Ishikawa (cell line): ENCODE data around the gene DGKE.

Experiments used
- CEBPB ChIP-seq: IDR thresholded peaks from 2 replicates; pipeline ENCODE4 v1.6.1; 2012
- CREB1 ChIP-seq: IDR thresholded peaks from 2 replicates; pipeline ENCODE4 v1.6.1; 2012; ENCODE audit warnings: low read depth
- EGR1 ChIP-seq: IDR thresholded peaks from 2 replicates; pipeline ENCODE4 v1.6.1; 2012
- EP300 ChIP-seq: IDR thresholded peaks from 2 replicates; pipeline ENCODE4 v1.6.1; 2012; ENCODE audit warnings: borderline replicate concordance
- FOXM1 ChIP-seq: IDR thresholded peaks from 2 replicates; pipeline ENCODE4 v1.6.1; 2012; ENCODE audit warnings: low read depth, borderline replicate concordance
- MAX ChIP-seq: IDR thresholded peaks from 2 replicates; pipeline ENCODE4 v1.6.1; 2012
- NFIC ChIP-seq: IDR thresholded peaks from 2 replicates; pipeline ENCODE4 v1.6.1; 2012
- RAD21 ChIP-seq: IDR thresholded peaks from 2 replicates; pipeline ENCODE4 v1.6.1; 2012; ENCODE audit warnings: low read depth
- REST ChIP-seq: IDR thresholded peaks from 2 replicates; pipeline ENCODE4 v1.6.1; 2012; ENCODE audit warnings: low read depth, mild to moderate bottlenecking
- TAF1 ChIP-seq: IDR thresholded peaks from 2 replicates; pipeline ENCODE4 v1.6.1; 2012; ENCODE audit warnings: low read depth, mild to moderate bottlenecking
- TCF12 ChIP-seq: IDR thresholded peaks from 2 replicates; pipeline ENCODE4 v1.6.1; 2012; ENCODE audit warnings: low read depth
- TEAD4 ChIP-seq: IDR thresholded peaks from 2 replicates; pipeline ENCODE4 v1.6.1; 2012
- YY1 ChIP-seq: IDR thresholded peaks from 2 replicates; pipeline ENCODE4 v1.6.1; 2012; ENCODE audit warnings: low read depth
- ZBTB7A ChIP-seq: IDR thresholded peaks from 2 replicates; pipeline ENCODE4 v1.6.1; 2012; ENCODE audit warnings: low read depth
- TF ChIP-seq, protein P1 (sequence below): IDR thresholded peaks from 2 replicates; pipeline ENCODE4 v1.6.1; 2012

Gene DGKE

DNA sequence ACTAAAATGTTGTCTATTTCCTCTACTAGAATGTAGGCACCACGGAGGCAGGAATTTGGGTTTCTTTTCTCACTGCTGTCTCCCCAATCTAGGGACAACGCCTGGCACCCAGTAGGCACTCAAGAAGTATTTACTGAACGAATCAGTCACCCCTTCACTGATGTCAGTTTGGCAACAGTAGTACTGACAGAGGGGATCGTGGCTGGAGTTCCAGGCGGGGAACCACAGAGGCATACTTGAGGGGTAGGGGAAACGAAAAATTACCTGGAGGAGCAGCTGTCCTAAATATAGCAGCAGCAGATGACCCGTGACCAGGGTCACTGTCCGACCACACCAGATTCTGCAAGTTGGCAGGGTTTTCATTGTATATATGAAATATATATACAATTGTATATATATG lies 46.6 kb downstream of the DGKE start:
- TF ChIP-seq TCF12 (no peak), YY1 (no peak), EGR1 (no peak), NFIC (no peak), MAX (no peak), RAD21 (no peak), TAF1 (no peak), CEBPB (no peak), TEAD4 (no peak), REST (no peak)
- TF ChIP-seq, protein P1, sequence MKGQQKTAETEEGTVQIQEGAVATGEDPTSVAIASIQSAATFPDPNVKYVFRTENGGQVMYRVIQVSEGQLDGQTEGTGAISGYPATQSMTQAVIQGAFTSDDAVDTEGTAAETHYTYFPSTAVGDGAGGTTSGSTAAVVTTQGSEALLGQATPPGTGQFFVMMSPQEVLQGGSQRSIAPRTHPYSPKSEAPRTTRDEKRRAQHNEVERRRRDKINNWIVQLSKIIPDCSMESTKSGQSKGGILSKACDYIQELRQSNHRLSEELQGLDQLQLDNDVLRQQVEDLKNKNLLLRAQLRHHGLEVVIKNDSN, result no peak

- TF ChIP-seq NFIC (no peak), EGR1 (no peak), FOXM1 (no peak), TAF1 (no peak), CEBPB (no peak), TEAD4 (no peak), YY1 (no peak), ZBTB7A (no peak), RAD21 (no peak), MAX (no peak)
- TF ChIP-seq, protein P1, result no peak
Observed at GRCh38 chr17:56881685-56882295, 47.8 kb downstream of the DGKE start.

DNA sequence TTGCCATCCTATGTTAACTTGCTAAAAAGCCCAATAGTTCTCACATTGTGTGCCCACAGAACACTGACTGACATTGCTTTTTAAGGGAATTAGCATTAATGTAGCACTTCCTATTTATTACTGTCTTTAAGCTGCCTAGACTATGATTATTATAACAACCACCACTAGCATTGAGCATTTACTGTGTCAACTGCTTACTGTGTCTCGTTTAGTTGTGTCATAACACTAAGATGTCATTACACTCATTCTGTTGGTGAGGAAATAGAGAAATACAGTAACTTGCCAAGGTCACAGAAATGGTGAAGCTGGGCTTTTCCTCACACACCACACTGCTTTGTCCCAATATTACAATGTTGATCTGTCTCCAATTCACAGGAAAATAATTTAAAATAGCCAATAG lies 49.7 kb downstream of the DGKE start:
- TF ChIP-seq FOXM1 (no peak), EP300 (no peak), ZBTB7A (no peak), REST (no peak)

GRCh38 chr17:56884483-56885311 lies 50.7 kb downstream of the DGKE start:
- no peak for TF ChIP-seq FOXM1

- no peak for TF ChIP-seq RAD21
- TF ChIP-seq CREB1, result no peak
- TF ChIP-seq REST, result no peak
- TF ChIP-seq TEAD4, result no peak
- TF ChIP-seq NFIC, result no peak
- TF ChIP-seq EGR1, result no peak
- no peak for TF ChIP-seq EP300
- TF ChIP-seq, protein P1, result no peak
- TF ChIP-seq ZBTB7A, result no peak
- no peak for TF ChIP-seq TAF1
- no peak for TF ChIP-seq TCF12
- no peak for TF ChIP-seq MAX
- TF ChIP-seq YY1, result no peak
- no peak for TF ChIP-seq FOXM1
Observed at GRCh38 chr17:56885312-56885657, 51.3 kb downstream of the DGKE start.
